ENCODE data around the gene TLR9. TPM values are rescaled to one million over a fixed set of nuclear protein-coding genes. Genes with fewer than 3 reads are reported as not detected.

TLR9 gene
- total RNA-seq, 1 experiment from 2014 or later = not detected

GRCh38 chr3:52200981-52201679 lies 24.3 kb downstream of the TLR9 start:
- no peak for ATAC-seq
- Histone ChIP-seq H3K4me1 (ENCODE audit: insufficient read depth, low read length) (peaks cover 65% of the 10 kb centered on the region), H3K9me2 (replicated peaks; ENCODE audit: low read length) (no peaks in the 10 kb centered on the region), H3F3A (ENCODE audit: low read length, unreplicated experiment) (peaks cover 5% of the 10 kb centered on the region), H3K9me3 (ENCODE audit: low read length) (no peaks in the 10 kb centered on the region), H2AFZ (ENCODE audit: low read length) (no peak overlapping the region), H3K27ac (ENCODE audit: low read length) (no peak overlapping the region), H3K9ac (ENCODE audit: low read length) (no peak overlapping the region), H3K27me3 (ENCODE audit: low read length) (no peaks in the 10 kb centered on the region), H3K79me2 (ENCODE audit: low read length) (peaks cover 38% of the 10 kb centered on the region), H3K36me3 (ENCODE audit: low read depth, low read length) (peaks cover 55% of the 10 kb centered on the region), H4K20me1 (ENCODE audit: low read length) (peaks cover 11% of the 10 kb centered on the region; the same call in 1 of the 2 replicates), H3K4me2 (ENCODE audit: low read length) (no peak overlapping the region; the same call in 1 of the 2 replicates), H3K4me3 (ENCODE audit: low read length) (no peak overlapping the region)
- TSS peak; percentile 0 for BruUV-seq (replicated peaks)
- ChIA-PET POLR2A (ENCODE audit: unreplicated experiment) (interaction anchor here (0.5 to 0.6 kb wide), 2 partner anchors 13 to 46 kb away, joined by 3 to 4 read pairs; no protein-coding TSS in a partner anchor), CTCF (no interaction called here)
- DNase-seq = no peak
- no peak for TF ChIP-seq EZH2 (IDR thresholded peaks at IDR 0.05; ENCODE audit: low read length, unreplicated experiment)
- TF ChIP-seq CTCF (conservative IDR thresholded peaks at IDR 0.05; ENCODE audit: low read depth, low read length) = no peak
- TF ChIP-seq EZH2phosphoT487 (IDR thresholded peaks at IDR 0.05; ENCODE audit: borderline replicate concordance, low read length) = no peak
- intact Hi-C loops (cut with micrococcal nuclease) = no loop called here

GRCh38 chr3:52198643-52199608 lies 26.5 kb downstream of the TLR9 start:
- DNase-seq = no peak
- TF ChIP-seq CTCF (conservative IDR thresholded peaks at IDR 0.05; ENCODE audit: low read depth, low read length) (no peak), EZH2 (IDR thresholded peaks at IDR 0.05; ENCODE audit: low read length, unreplicated experiment) (no peak), EZH2phosphoT487 (IDR thresholded peaks at IDR 0.05; ENCODE audit: borderline replicate concordance, low read length) (no peak)
- Histone ChIP-seq H3K4me3 (ENCODE audit: low read length) (peak overlapping the region; percentile 83), H3K79me2 (ENCODE audit: low read length) (peaks cover 38% of the 10 kb centered on the region), H3K9me3 (ENCODE audit: low read length) (no peaks in the 10 kb centered on the region), H3K4me1 (ENCODE audit: insufficient read depth, low read length) (peaks cover 43% of the 10 kb centered on the region), H3K36me3 (ENCODE audit: low read depth, low read length) (peaks cover 35% of the 10 kb centered on the region), H3K27me3 (ENCODE audit: low read length) (no peaks in the 10 kb centered on the region), H3K9me2 (replicated peaks; ENCODE audit: low read length) (no peaks in the 10 kb centered on the region), H3K4me2 (ENCODE audit: low read length) (peak overlapping the region; percentile 95), H3K27ac (ENCODE audit: low read length) (peak overlapping the region; percentile 20; the same call in 1 of the 2 replicates), H4K20me1 (ENCODE audit: low read length) (peaks cover 11% of the 10 kb centered on the region; the same call in 1 of the 2 replicates), H3K9ac (ENCODE audit: low read length) (peak overlapping the region; percentile 88), H3F3A (ENCODE audit: low read length, unreplicated experiment) (no peaks in the 10 kb centered on the region), H2AFZ (ENCODE audit: low read length) (no peak overlapping the region)
- ATAC-seq = peak; percentile 8
- CTCF ChIA-PET = no interaction called here
- BruUV-seq (replicated peaks) = no TSS peak
- intact Hi-C loops (cut with micrococcal nuclease) = loop anchor here (2.0 kb wide), 1 partner anchor 44 kb away; the partner anchor contains the start of gene POC1A
- POLR2A ChIA-PET (ENCODE audit: unreplicated experiment) = interaction anchor here (0.5 kb wide), 1 partner anchor 142 kb away, joined by 6 read pairs; no protein-coding TSS in a partner anchor
